ENCODE measurements around the gene GSTM1.
"Not testable (repeated sequence)": the region's sequence is repeated elsewhere in the genome, so short reads cannot be mapped to it uniquely, and the experiment has no call there.

The GSTM1 gene

GRCh38 chr1:109669246-109669948 lies 18.2 kb upstream of the GSTM1 start:
- no peak for TF ChIP-seq CTCF (IDR thresholded peaks at IDR 0.05; ENCODE audit: low read depth, low read length, poor library complexity, severe bottlenecking)
- TF ChIP-seq EZH2phosphoT487 (IDR thresholded peaks at IDR 0.05; ENCODE audit: borderline replicate concordance, low read length), result no peak
- Histone ChIP-seq H3K79me2 (ENCODE audit: control insufficient read depth, low read length) (no peaks in the 10 kb centered on the region), H3K9me3 (ENCODE audit: control insufficient read depth, insufficient read depth, low read length) (no peaks in the 10 kb centered on the region), H3K27ac (ENCODE audit: low read depth, low read length) (no peak overlapping the region), H3K4me2 (ENCODE audit: low read length) (no peak overlapping the region), H3K4me3 (ENCODE audit: low read length) (no peak overlapping the region), H4K20me1 (ENCODE audit: control insufficient read depth, insufficient read depth, low read depth, low read length) (no peaks in the 10 kb centered on the region), H3K4me1 (ENCODE audit: control insufficient read depth, low read length) (peaks cover 4% of the 10 kb centered on the region; the same call in 1 of the 2 replicates), H3K27me3 (ENCODE audit: control insufficient read depth, low read length) (peaks cover 2% of the 10 kb centered on the region; the same call in 1 of the 2 replicates), H3F3A (ENCODE audit: control insufficient read depth, insufficient read depth) (no peaks in the 10 kb centered on the region), H3K36me3 (ENCODE audit: control insufficient read depth, low read length) (no peaks in the 10 kb centered on the region), H3K9me2 (replicated peaks; ENCODE audit: control insufficient read depth, low read length) (no peaks in the 10 kb centered on the region)

- not testable (repeated sequence) for H3K4me1 ChIP-seq (ENCODE audit: control insufficient read depth, low read length); H3K4me2 ChIP-seq (ENCODE audit: low read length); H3F3A ChIP-seq (ENCODE audit: control insufficient read depth, insufficient read depth); H3K9me3 ChIP-seq (ENCODE audit: control insufficient read depth, insufficient read depth, low read length); H3K4me3 ChIP-seq (ENCODE audit: low read length); H3K79me2 ChIP-seq (ENCODE audit: control insufficient read depth, low read length); H3K27me3 ChIP-seq (ENCODE audit: control insufficient read depth, low read length); H3K27ac ChIP-seq (ENCODE audit: low read depth, low read length); H3K36me3 ChIP-seq (ENCODE audit: control insufficient read depth, low read length); H3K9me2 ChIP-seq (replicated peaks; ENCODE audit: control insufficient read depth, low read length); H4K20me1 ChIP-seq (ENCODE audit: control insufficient read depth, insufficient read depth, low read depth, low read length)
Measured at GRCh38 chr1:109669949-109670302, 17.7 kb upstream of the GSTM1 start.

- H4K20me1 ChIP-seq (ENCODE audit: control insufficient read depth, insufficient read depth, low read depth, low read length), result no peaks in the 10 kb centered on the region
- H3K9me3 ChIP-seq (ENCODE audit: control insufficient read depth, insufficient read depth, low read length), result no peaks in the 10 kb centered on the region
- H3K27ac ChIP-seq (ENCODE audit: low read depth, low read length), result no peak overlapping the region
- TF ChIP-seq CTCF (IDR thresholded peaks at IDR 0.05; ENCODE audit: low read depth, low read length, poor library complexity, severe bottlenecking), result no peak
- no peak for TF ChIP-seq EZH2phosphoT487 (IDR thresholded peaks at IDR 0.05; ENCODE audit: borderline replicate concordance, low read length)
- H3K9me2 ChIP-seq (replicated peaks; ENCODE audit: control insufficient read depth, low read length), result no peaks in the 10 kb centered on the region
- peaks cover 4% of the 10 kb centered on the region; the same call in 1 of the 2 replicates for H3K4me1 ChIP-seq (ENCODE audit: control insufficient read depth, low read length)
- H3K4me3 ChIP-seq (ENCODE audit: low read length), result no peak overlapping the region
- H3F3A ChIP-seq (ENCODE audit: control insufficient read depth, insufficient read depth), result no peaks in the 10 kb centered on the region
- no peaks in the 10 kb centered on the region for H3K79me2 ChIP-seq (ENCODE audit: control insufficient read depth, low read length)
- H3K27me3 ChIP-seq (ENCODE audit: control insufficient read depth, low read length), result peaks cover 2% of the 10 kb centered on the region; the same call in 1 of the 2 replicates
- H3K36me3 ChIP-seq (ENCODE audit: control insufficient read depth, low read length), result no peaks in the 10 kb centered on the region
- no peak overlapping the region for H3K4me2 ChIP-seq (ENCODE audit: low read length)
Measured at GRCh38 chr1:109671067-109671466, 16.6 kb upstream of the GSTM1 start.

- H3K9me3 ChIP-seq (ENCODE audit: control insufficient read depth, insufficient read depth, low read length); H3K27ac ChIP-seq (ENCODE audit: low read depth, low read length); H3K27me3 ChIP-seq (ENCODE audit: control insufficient read depth, low read length); H3K79me2 ChIP-seq (ENCODE audit: control insufficient read depth, low read length); H3K4me1 ChIP-seq (ENCODE audit: control insufficient read depth, low read length); H3F3A ChIP-seq (ENCODE audit: control insufficient read depth, insufficient read depth); H3K36me3 ChIP-seq (ENCODE audit: control insufficient read depth, low read length); H3K9me2 ChIP-seq (replicated peaks; ENCODE audit: control insufficient read depth, low read length); H3K4me2 ChIP-seq (ENCODE audit: low read length); H4K20me1 ChIP-seq (ENCODE audit: control insufficient read depth, insufficient read depth, low read depth, low read length); H3K4me3 ChIP-seq (ENCODE audit: low read length): not testable (repeated sequence)
Measured at GRCh38 chr1:109673861-109674260, 13.8 kb upstream of the GSTM1 start.

- H3K36me3 ChIP-seq (ENCODE audit: control insufficient read depth, low read length); H3K9me2 ChIP-seq (replicated peaks; ENCODE audit: control insufficient read depth, low read length); H3K4me2 ChIP-seq (ENCODE audit: low read length); H3K27me3 ChIP-seq (ENCODE audit: control insufficient read depth, low read length); H3K9me3 ChIP-seq (ENCODE audit: control insufficient read depth, insufficient read depth, low read length); H4K20me1 ChIP-seq (ENCODE audit: control insufficient read depth, insufficient read depth, low read depth, low read length); H3K4me3 ChIP-seq (ENCODE audit: low read length); H3F3A ChIP-seq (ENCODE audit: control insufficient read depth, insufficient read depth); H3K79me2 ChIP-seq (ENCODE audit: control insufficient read depth, low read length); H3K4me1 ChIP-seq (ENCODE audit: control insufficient read depth, low read length); H3K27ac ChIP-seq (ENCODE audit: low read depth, low read length): not testable (repeated sequence)
Measured at GRCh38 chr1:109676683-109677381, 10.8 kb upstream of the GSTM1 start.
